ENCODE measurements around the gene CD244.

The CD244 gene

GRCh38 chr1:160781914-160782689 lies 80.6 kb downstream of the CD244 start:
- DNase-seq (ENCODE audit: low read depth, low spot score) = no peak

GRCh38 chr1:160781186-160781766 lies 81.4 kb downstream of the CD244 start:
- no peak for DNase-seq (ENCODE audit: low read depth, low spot score)

GRCh38 chr1:160780398-160780755 lies 82.3 kb downstream of the CD244 start:
- DNase-seq (ENCODE audit: low read depth, low spot score) = no peak

Measured in astrocyte of the hippocampus (primary cell).